SH-SY5Y (cell line): ENCODE data around the gene CEACAM21.

Experiments
- GATA2 ChIP-seq: IDR thresholded peaks from 2 replicates; pipeline ENCODE4 v1.6.1; 2011; ENCODE audit warnings: mild to moderate bottlenecking, low read depth, low read length
- GATA3 ChIP-seq: IDR thresholded peaks from 2 replicates; pipeline ENCODE4 v1.6.1; 2011; ENCODE audit warnings: low read depth, mild to moderate bottlenecking, low read length, moderate library complexity

CEACAM21 gene

GRCh38 chr19:41575998-41576397 lies at the start of gene CEACAM21:
TSS of gene CEACAM21 (plus strand) at chr19:41576166. CDS start at chr19:41576275, 109 bp downstream.
- TF ChIP-seq GATA2 (no peak), GATA3 (no peak)

DNA sequence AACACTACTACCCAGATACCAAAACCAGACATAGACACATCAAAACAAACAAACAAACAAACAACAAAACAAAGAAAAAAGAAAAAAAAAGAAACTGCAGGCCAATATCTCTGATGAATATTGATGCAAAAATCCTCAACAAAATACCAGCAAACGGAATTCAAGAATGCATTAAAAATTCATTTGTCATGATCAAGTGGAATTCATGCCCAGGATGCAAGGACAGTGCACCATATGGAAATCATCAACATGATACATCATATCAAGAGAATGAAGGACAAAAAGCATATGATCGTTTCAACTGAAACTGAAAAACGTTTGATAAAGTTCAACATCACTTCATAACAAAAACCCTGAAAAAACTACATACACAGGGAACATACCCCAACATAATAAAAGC lies 48.9 kb upstream of the CEACAM21 start:
- no peak for TF ChIP-seq GATA3
- no peak for TF ChIP-seq GATA2

GRCh38 chr19:41528106-41528505 lies 47.9 kb upstream of the CEACAM21 start:
- TF ChIP-seq GATA2, result no peak
- no peak for TF ChIP-seq GATA3

GRCh38 chr19:41529484-41530183 lies 46.3 kb upstream of the CEACAM21 start:
- TF ChIP-seq GATA3 (no peak), GATA2 (no peak)

DNA sequence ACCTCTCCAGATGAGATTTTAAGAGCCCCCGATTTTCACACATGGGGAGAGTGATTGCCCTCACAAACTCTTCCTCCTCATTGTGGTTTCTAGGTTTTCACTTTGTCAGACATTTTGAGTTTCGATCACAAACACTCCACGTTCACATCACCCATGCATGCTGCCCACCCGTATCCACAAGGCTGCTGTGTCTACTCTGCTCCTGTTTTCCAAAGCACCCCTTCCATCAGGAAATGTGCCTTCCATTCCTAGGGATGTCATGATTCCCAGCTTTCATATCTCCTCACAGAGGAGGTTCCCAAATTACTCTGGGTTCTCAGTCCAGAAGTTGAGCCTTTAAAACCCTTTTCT lies 45.8 kb upstream of the CEACAM21 start:
- TF ChIP-seq GATA2, result no peak
- no peak for TF ChIP-seq GATA3

DNA sequence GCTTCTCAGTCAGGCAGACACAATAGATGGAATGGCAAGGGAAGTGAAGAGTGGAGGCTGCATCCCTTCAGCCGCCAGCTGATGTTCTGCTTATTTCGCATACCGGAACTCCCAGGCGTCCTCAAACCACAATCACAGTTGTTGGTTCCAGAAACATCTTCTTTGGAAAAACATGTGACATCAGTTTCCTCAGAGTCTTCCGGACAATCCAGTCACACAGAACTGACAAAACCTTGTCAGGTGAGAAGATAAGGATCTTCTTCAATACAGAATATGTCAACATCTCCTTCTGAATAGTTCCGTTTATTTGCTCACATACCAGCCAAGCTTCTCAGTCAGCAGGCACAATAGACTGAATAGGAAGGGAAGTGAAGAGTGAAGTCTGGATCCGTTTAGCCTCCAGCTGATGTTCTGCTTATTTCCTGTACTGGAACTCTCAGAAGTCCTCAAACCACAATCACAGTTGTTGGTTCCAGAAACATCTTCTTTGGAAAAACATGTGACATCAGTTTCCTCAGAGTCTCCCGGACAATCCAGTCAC lies 45.1 kb upstream of the CEACAM21 start:
- TF ChIP-seq GATA3 (no peak), GATA2 (no peak)

GRCh38 chr19:41531438-41532311 lies 44.3 kb upstream of the CEACAM21 start:
- TF ChIP-seq GATA2, result no peak
- no peak for TF ChIP-seq GATA3

DNA sequence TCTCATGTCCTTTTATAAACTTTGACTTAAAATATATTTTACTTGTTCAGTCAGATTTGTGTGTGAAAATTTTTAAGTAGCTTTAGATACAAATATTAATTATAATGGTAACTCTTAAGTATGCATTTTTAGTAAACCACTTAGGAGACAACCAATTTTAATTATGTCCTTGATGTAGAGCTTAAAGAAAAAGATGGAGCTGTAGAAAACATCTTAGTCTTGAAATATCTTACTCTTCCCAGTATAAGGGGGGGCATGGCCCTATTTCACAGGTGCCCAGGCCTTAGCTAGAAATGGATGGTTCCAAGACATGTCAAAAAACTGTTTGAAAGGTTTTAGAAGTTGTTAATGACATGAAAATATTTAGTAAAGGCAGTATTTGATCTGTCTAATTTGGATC lies 43.4 kb upstream of the CEACAM21 start:
- no peak for TF ChIP-seq GATA2
- TF ChIP-seq GATA3, result no peak

DNA sequence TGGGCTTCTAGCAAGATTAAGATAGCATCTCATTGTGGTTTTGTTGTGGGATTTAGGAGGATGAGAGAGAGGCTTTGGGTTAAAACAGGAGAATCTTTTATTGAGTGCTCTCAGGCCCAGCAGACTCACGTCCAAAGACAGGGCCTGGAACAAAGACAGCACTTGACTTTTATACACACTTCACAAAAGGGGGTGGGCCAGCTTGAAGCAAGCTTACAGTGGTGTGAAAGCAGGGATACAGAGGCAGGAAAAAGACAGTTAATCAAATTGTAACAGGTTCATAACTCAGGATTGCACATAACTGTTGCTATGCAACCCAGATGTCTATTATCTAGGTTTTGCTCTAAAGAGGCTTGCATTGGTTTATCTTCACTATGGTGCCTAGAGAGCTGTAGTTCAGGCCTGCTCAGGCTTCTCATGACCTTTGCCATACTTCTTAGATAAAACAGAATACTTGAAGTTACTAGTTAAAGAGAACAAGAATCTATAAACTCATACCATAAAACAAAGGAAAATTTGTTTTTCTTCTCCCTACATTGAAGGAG lies 42.2 kb upstream of the CEACAM21 start:
- no peak for TF ChIP-seq GATA2
- TF ChIP-seq GATA3, result no peak

- TF ChIP-seq GATA3 (no peak), GATA2 (no peak)
Observed at GRCh38 chr19:41535029-41535622, 40.8 kb upstream of the CEACAM21 start.

GRCh38 chr19:41537789-41538188 lies 38.2 kb upstream of the CEACAM21 start:
- TF ChIP-seq GATA3 (no peak), GATA2 (no peak)

GRCh38 chr19:41540041-41540695 lies 35.8 kb upstream of the CEACAM21 start:
- TF ChIP-seq GATA2, result no peak
- no peak for TF ChIP-seq GATA3

- no peak for TF ChIP-seq GATA3
- TF ChIP-seq GATA2, result no peak
Observed at GRCh38 chr19:41541990-41542584, 33.9 kb upstream of the CEACAM21 start.

GRCh38 chr19:41542622-41543021 lies 33.3 kb upstream of the CEACAM21 start:
- TF ChIP-seq GATA2 (no peak), GATA3 (no peak)
